ENCODE results near the gene DLL4. TPM values are rescaled to one million over a fixed set of nuclear protein-coding genes. Genes with fewer than 3 reads are reported as not detected.
A peak's percentile ranks its signal among the peaks of the same experiment; 100 is the strongest.
"Not testable (repeated sequence)": the region's sequence is repeated elsewhere in the genome, so short reads cannot be mapped to it uniquely, and the experiment has no call there.

Gene DLL4
- total RNA-seq, 2 donors from 2014 or later = 0.17 TPM; not detected in 1

GRCh38 chr15:40949756-40950207 is 20.6 kb downstream of the DLL4 start:
- Mint-ChIP-seq H3K27me3 (peaks cover 0 to 17% of the 10 kb centered on the region in 2 donors), H3K4me1 (ENCODE audit: low read depth in 2 of 2) (peaks cover 6 to 24% of the 10 kb centered on the region in 2 donors), H3K27ac (no peak overlapping the region), H3K36me3 (no peaks in the 10 kb centered on the region), H3K4me3 (no peak overlapping the region), H3K9me3 (no peaks in the 10 kb centered on the region)
- ATAC-seq (no peak), DNase-seq (ENCODE audit: low spot score) (no peak)

- Mint-ChIP-seq H3K9me3 (no peaks in the 10 kb centered on the region), H3K27ac (peak overlapping the region; percentile 58 to 66), H3K27me3 (peaks cover 0 to 12% of the 10 kb centered on the region in 2 donors), H3K4me3 (peak overlapping the region; percentile 89), H3K36me3 (no peaks in the 10 kb centered on the region), H3K4me1 (ENCODE audit: low read depth in 2 of 2) (peaks cover 12 to 27% of the 10 kb centered on the region in 2 donors)
- DNase-seq (ENCODE audit: low spot score) = no peak
- no peak for ATAC-seq
These were observed 22.6 kb downstream of the DLL4 start for GRCh38 chr15:40951764-40952163.

GRCh38 chr15:40952301-40952900 is 23.3 kb downstream of the DLL4 start:
- H3K4me3 Mint-ChIP-seq = peak overlapping the region; percentile 89
- H3K36me3 Mint-ChIP-seq = no peaks in the 10 kb centered on the region
- peak overlapping the region; percentile 66 to 83 for H3K27ac Mint-ChIP-seq
- peak; percentile 56 for DNase-seq (ENCODE audit: low spot score)
- peaks cover 0 to 12% of the 10 kb centered on the region in 2 donors for H3K27me3 Mint-ChIP-seq
- no peak for ATAC-seq
- H3K4me1 Mint-ChIP-seq (ENCODE audit: low read depth in 2 of 2) = peaks cover 12 to 27% of the 10 kb centered on the region in 2 donors
- no peaks in the 10 kb centered on the region for H3K9me3 Mint-ChIP-seq

DNA sequence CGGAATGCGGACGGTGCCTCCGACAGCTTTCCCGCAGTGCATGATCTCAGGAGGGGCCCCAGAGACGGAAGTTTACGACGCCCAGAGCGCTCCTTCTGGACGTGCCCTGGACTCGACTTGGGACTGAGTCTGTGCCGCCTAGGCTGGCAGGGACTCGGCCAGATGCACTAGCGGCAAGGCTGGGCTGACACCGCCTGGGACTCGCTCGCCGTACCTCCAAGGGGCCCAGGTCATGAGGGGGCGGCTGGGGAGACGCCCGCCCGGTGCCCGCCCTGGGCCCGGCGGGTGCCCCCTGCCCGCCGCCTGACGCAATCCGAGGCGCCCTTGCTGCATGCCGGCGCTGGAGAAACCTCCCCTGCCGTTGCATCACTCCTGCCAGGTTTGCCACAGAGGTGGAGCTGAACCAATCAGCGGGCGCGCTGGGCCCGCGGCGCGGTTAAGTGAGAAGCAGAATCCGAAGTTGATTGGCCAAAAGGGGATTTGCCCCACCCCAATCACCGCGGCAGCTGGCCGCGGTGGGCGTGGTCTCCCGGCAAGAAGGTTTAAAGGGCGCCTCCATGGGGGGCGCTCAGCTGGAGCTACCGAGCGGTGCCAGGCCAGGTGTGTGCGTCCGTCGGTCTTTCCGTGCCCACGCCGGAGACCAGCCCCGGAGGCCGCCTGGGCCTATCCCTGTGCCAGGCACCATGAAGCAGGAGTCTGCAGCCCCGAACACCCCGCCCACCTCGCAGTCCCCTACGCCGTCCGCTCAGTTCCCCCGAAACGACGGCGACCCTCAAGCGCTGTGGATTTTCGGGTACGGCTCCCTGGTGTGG is 24.0 kb downstream of the DLL4 start, which contains the start of gene CHAC1:
Gene CHAC1, plus strand, starts transcription at position 571 of the 812 bp plus-strand sequence. Its CDS starts 113 bp downstream, at position 684.
- Mint-ChIP-seq H3K9me3 (no peaks in the 10 kb centered on the region), H3K27me3 (peaks cover 0 to 10% of the 10 kb centered on the region in 2 donors), H3K4me1 (ENCODE audit: low read depth in 2 of 2) (peaks cover 12 to 27% of the 10 kb centered on the region in 2 donors), H3K4me3 (peak within 1 kb of the TSS; percentile 89), H3K36me3 (no peaks in the 10 kb centered on the region), H3K27ac (peak within 1 kb of the TSS; percentile 66 to 83)
- DNase-seq (ENCODE audit: low spot score) (peak; percentile 97), ATAC-seq (peak; percentile 96 to 97)

- H3K9me3 Mint-ChIP-seq = no peaks in the 10 kb centered on the region
- no peaks in the 10 kb centered on the region for H3K36me3 Mint-ChIP-seq
- DNase-seq (ENCODE audit: low spot score) (no peak), ATAC-seq (no peak)
- H3K27ac Mint-ChIP-seq = peak overlapping the region; percentile 66 to 83
- peaks cover 12 to 31% of the 10 kb centered on the region in 2 donors for H3K4me1 Mint-ChIP-seq (ENCODE audit: low read depth in 2 of 2)
- H3K4me3 Mint-ChIP-seq = peak overlapping the region; percentile 89
- peaks cover 0 to 10% of the 10 kb centered on the region in 2 donors for H3K27me3 Mint-ChIP-seq
These were observed 24.6 kb downstream of the DLL4 start for GRCh38 chr15:40953713-40954074.

DNA sequence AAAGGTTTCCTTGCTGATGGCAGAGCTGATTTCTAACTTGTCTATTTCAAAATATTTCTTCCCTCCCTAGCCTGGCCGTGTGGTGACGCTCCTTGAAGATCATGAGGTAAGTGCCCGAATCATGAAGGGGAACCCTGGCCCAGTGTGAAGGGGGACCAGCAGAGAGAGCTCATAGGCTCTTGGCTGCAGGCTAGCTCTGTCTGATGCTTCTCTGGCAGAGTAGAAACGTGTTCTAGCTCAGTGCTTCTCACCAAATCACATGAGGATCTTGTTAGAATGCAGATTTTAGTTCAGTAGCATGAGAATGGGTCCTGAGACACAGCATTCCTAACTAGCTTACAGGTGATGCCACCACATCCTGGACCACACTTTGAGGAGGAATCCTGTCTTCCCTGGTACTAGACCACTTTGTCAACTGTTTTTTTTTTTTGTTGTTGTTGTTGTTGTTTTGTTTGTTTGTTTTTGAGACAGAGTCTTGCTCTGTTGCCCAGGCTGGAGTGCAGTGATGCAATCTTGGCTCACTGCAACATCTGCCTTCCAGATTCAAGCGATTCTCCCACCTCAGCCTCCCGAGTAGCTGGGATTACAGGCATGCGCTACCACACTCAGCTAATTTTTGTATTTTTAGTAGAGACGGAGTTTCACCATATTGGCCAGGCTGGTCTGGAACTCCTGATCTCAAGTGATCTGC is 25.2 kb downstream of the DLL4 start:
- Mint-ChIP-seq H3K27ac (peak overlapping the region; percentile 13 to 83), H3K4me1 (ENCODE audit: low read depth in 2 of 2) (peaks cover 12 to 31% of the 10 kb centered on the region in 2 donors), H3K4me3 (peak overlapping the region; percentile 89)
- H3K27me3 Mint-ChIP-seq; ATAC-seq; H3K9me3 Mint-ChIP-seq; DNase-seq (ENCODE audit: low spot score); H3K36me3 Mint-ChIP-seq: not testable (repeated sequence)

- no peaks in the 10 kb centered on the region for H3K9me3 Mint-ChIP-seq
- H3K36me3 Mint-ChIP-seq = no peaks in the 10 kb centered on the region
- no peak for DNase-seq (ENCODE audit: low spot score)
- no peak overlapping the region for H3K4me3 Mint-ChIP-seq
- peaks cover 12 to 31% of the 10 kb centered on the region in 2 donors for H3K4me1 Mint-ChIP-seq (ENCODE audit: low read depth in 2 of 2)
- no peak overlapping the region for H3K27ac Mint-ChIP-seq
- H3K27me3 Mint-ChIP-seq = peaks cover 0 to 2% of the 10 kb centered on the region in 2 donors
- ATAC-seq = no peak
These were observed 26.2 kb downstream of the DLL4 start for GRCh38 chr15:40955141-40955903.

GRCh38 chr15:40955930-40956540 is 26.9 kb downstream of the DLL4 start:
- DNase-seq (ENCODE audit: low spot score) (no peak), ATAC-seq (no peak)
- no peak overlapping the region for H3K27ac Mint-ChIP-seq
- H3K4me1 Mint-ChIP-seq (ENCODE audit: low read depth in 2 of 2) = peaks cover 12 to 31% of the 10 kb centered on the region in 2 donors
- peaks cover 0 to 2% of the 10 kb centered on the region in 2 donors for H3K27me3 Mint-ChIP-seq
- H3K36me3 Mint-ChIP-seq = no peaks in the 10 kb centered on the region
- H3K9me3 Mint-ChIP-seq = no peaks in the 10 kb centered on the region
- no peak overlapping the region for H3K4me3 Mint-ChIP-seq

DNA sequence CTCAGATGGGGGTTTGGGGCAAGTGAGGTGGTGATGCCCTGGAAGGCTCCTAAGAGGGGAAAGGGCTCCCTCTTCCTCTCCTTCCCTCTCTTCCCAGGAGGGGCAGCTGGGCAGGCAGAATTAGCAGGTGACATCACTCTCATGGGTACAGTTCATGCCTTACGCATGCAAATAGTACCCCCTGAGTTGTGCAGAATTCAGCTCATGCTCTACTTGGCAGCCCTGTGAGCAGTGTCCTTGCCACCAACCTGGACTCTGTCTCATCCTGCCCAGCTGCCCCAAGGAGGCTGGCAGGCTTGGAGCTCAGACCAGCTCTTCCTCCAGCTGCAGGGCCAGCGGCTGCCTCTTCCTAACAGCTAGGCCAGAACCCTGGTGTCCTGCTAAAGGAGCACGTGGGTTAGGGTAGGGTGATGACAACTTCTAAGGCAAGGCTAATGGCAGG is 27.4 kb downstream of the DLL4 start:
- H3K9me3 Mint-ChIP-seq = no peaks in the 10 kb centered on the region
- ATAC-seq (no peak), DNase-seq (ENCODE audit: low spot score) (no peak)
- peaks cover 12 to 30% of the 10 kb centered on the region in 2 donors for H3K4me1 Mint-ChIP-seq (ENCODE audit: low read depth in 2 of 2)
- no peak overlapping the region for H3K4me3 Mint-ChIP-seq
- no peak overlapping the region for H3K27ac Mint-ChIP-seq
- peaks cover 0 to 2% of the 10 kb centered on the region in 2 donors for H3K27me3 Mint-ChIP-seq
- H3K36me3 Mint-ChIP-seq = no peaks in the 10 kb centered on the region

DNA sequence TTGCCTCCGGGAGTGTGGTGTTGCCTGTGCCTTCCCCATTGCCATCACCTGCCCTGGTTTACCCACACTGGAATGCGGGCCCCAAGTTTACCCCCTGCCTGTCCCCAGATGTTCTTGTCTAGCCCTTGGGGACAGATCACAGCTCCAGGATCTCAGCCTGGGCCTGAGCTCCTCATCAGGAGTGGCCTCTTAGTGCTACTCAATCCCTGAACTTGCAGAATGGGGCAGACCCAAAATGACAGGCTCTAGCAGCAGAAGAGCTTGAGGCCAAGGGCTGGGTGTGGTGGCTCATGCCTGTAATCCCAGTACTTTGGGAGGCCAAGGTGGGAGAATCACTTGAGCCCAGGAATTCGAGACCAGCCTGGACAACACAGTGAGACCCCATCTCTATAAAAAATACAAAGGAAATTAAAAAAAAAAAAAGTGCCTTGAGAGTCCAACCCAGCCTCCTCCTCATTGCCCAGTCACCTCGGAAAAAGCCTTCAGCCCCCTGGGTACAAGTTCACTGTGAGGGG is 28.0 kb downstream of the DLL4 start:
- H3K27me3 Mint-ChIP-seq = no peaks in the 10 kb centered on the region
- no peak for ATAC-seq
- no peak overlapping the region for H3K27ac Mint-ChIP-seq
- H3K4me1 Mint-ChIP-seq (ENCODE audit: low read depth in 2 of 2) = peaks cover 12 to 28% of the 10 kb centered on the region in 2 donors
- H3K4me3 Mint-ChIP-seq = no peak overlapping the region
- DNase-seq (ENCODE audit: low spot score) = no peak
- no peaks in the 10 kb centered on the region for H3K36me3 Mint-ChIP-seq
- H3K9me3 Mint-ChIP-seq = no peaks in the 10 kb centered on the region

DNA sequence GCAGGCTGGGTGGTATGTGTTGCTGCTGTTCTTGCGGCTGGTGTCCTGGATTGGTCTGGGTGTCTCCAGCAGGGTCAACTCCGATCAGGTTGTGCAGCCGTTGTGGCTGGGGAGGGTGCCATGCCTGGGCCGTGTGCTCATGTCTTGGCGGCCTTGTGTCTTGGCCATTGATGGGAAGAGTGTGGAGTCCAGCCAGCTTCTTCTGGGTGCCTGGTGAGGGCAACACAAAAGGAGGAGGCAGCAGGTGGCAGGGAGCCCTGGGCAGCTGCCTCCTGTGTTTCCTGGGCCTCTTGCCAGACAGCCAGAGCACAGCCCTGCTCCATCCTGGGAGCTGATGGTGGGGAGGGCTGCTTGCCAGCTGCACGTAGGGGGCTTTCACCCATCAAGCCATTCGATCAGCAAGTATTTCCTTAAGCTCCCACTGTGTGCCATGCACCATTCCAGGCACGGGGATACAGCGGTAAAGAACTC is 28.5 kb downstream of the DLL4 start:
- H3K36me3 Mint-ChIP-seq = no peaks in the 10 kb centered on the region
- H3K9me3 Mint-ChIP-seq = no peaks in the 10 kb centered on the region
- H3K4me3 Mint-ChIP-seq = no peak overlapping the region
- peaks cover 12 to 26% of the 10 kb centered on the region in 2 donors for H3K4me1 Mint-ChIP-seq (ENCODE audit: low read depth in 2 of 2)
- DNase-seq (ENCODE audit: low spot score) = no peak
- H3K27me3 Mint-ChIP-seq = no peaks in the 10 kb centered on the region
- ATAC-seq = no peak
- no peak overlapping the region for H3K27ac Mint-ChIP-seq

DNA sequence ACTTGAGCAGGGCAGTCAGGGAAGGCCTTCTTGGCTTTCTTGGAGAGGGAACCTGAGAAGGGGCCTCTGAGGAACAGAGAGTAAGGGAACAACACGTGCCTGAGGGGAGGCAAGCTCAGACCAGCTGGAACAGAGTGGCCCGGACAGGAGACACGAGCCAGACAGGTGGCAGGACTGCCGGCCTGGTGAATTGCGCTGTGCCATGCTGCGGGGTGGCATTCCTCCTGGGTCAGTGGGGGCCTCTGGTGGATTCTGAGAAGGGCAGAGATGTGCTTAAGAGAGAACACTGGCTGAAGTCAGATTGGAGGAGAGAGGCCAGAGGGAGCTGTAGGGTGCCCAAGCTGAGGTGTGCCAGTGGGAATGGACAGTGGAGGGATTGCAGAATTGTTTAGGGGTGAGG is 29.0 kb downstream of the DLL4 start:
- ATAC-seq (no peak), DNase-seq (ENCODE audit: low spot score) (no peak)
- H3K27me3 Mint-ChIP-seq = no peaks in the 10 kb centered on the region
- H3K9me3 Mint-ChIP-seq = no peaks in the 10 kb centered on the region
- no peaks in the 10 kb centered on the region for H3K36me3 Mint-ChIP-seq
- no peak overlapping the region for H3K4me3 Mint-ChIP-seq
- H3K27ac Mint-ChIP-seq = no peak overlapping the region
- H3K4me1 Mint-ChIP-seq (ENCODE audit: low read depth in 2 of 2) = peaks cover 12 to 22% of the 10 kb centered on the region in 2 donors

Measured in natural killer cell treated with Interleukin-12 subunit alpha and Interleukin-12 subunit beta and Interleukin-15 and Interleukin-18, amount 100 ng/mL, for 72 hours (primary cell).